Endothelial cell of umbilical vein (primary cell): Measurements from ENCODE around the gene CACHD1. TPM values are rescaled to one million over a fixed set of nuclear protein-coding genes. Genes with fewer than 3 reads are reported as not detected.

Experiments
- BruUV-seq: library from RNA; stranded (reverse); fragments of 400-500 nt; replicated peaks from 2 replicates; lab custom pipeline; 2021; lab: Mats Ljungman, UMichigan
- CTCF ChIA-PET: fragments of 300-600, 350-600 bp; sonication (Branson Sonifier 250); formaldehyde crosslinking; loops from one replicate; lab custom pipeline; 2021; ENCODE audit warnings: antibody characterized with exemption, inconsistent platforms; lab: Charles Lee
- POLR2A ChIA-PET: fragments of 300-600, 350-600 bp; sonication (Branson Sonifier 250); formaldehyde crosslinking; loops from one replicate; lab custom pipeline; 2021; ENCODE audit warnings: antibody characterized with exemption, inconsistent platforms; lab: Charles Lee
- DNase-seq: peaks from one replicate; pipeline ENCODE4 v3.0.0-alpha.2; 2011; ENCODE audit warnings: low read depth, low spot score
- FAIRE-seq: peaks from 2 replicates; lab custom pipeline; 2011; peaks lifted over from hg19 to GRCh38; lab: Jason Lieb, UNC
- H2AFZ ChIP-seq: 2 replicates; pipeline ENCODE4 v1.6.0; 2012; ENCODE audit warnings: low read depth, low read length, control low read depth, inconsistent platforms
- H3K27ac ChIP-seq: 2 replicates; pipeline ENCODE4 v1.5.1; 2011; ENCODE audit warnings: low read depth, mild to moderate bottlenecking, control low read depth, low read length, moderate library complexity; ENCODE audit not compliant: insufficient read depth
- H3K27me3 ChIP-seq, 2 experiments: 2 replicates each; pipeline versions ENCODE4 v1.6.0 to v1.6.1; 2011; ENCODE audit warnings: low read length in 2 of 2, mixed read lengths in 1 of 2; ENCODE audit not compliant: control insufficient read depth in 2 of 2, insufficient read depth in 2 of 2
- H3K36me3 ChIP-seq, 2 experiments: 2 replicates in 1 of 2; 3 replicates in 1 of 2; pipeline ENCODE4 v1.5.1; 2011; ENCODE audit warnings: low read length in 2 of 2, mild to moderate bottlenecking in 1 of 2, moderate library complexity in 1 of 2; ENCODE audit not compliant: control insufficient read depth in 2 of 2, insufficient read depth in 2 of 2; ENCODE audit errors: extremely low read depth in 1 of 2
- H3K4me1 ChIP-seq: 3 replicates; pipeline ENCODE4 v1.5.1; 2011; ENCODE audit warnings: mild to moderate bottlenecking, low read length; ENCODE audit not compliant: control insufficient read depth, insufficient read depth; ENCODE audit errors: extremely low read depth
- H3K4me2 ChIP-seq: 2 replicates; pipeline ENCODE4 v1.6.1; 2011; ENCODE audit warnings: low read length, control low read depth, mixed read lengths; ENCODE audit not compliant: insufficient read depth
- H3K4me3 ChIP-seq, 3 experiments: fragments of 200-600 bp in 1 of 3; sonication (generic), shearing (Covaris generic) in 1 of 3; replicated peaks in 1 of 3; 2 replicates each; pipeline ENCODE4 v1.5.1; 2011 to 2016; ENCODE audit warnings: control low read depth in 3 of 3, low read length in 3 of 3, mild to moderate bottlenecking in 2 of 3, inconsistent platforms in 1 of 3, low read depth in 1 of 3, moderate library complexity in 1 of 3; ENCODE audit not compliant: insufficient read depth in 1 of 3
- H3K79me2 ChIP-seq: 2 replicates; pipeline ENCODE4 v1.6.0; 2012; ENCODE audit warnings: low read length, inconsistent platforms; ENCODE audit not compliant: control insufficient read depth, insufficient read depth
- H3K9ac ChIP-seq: replicated peaks from 2 replicates; pipeline ENCODE3; 2011; ENCODE audit warnings: low read length, control low read depth; ENCODE audit not compliant: insufficient read depth; ENCODE audit errors: extremely low read depth
- H3K9me1 ChIP-seq: replicated peaks from 3 replicates; pipeline ENCODE4 v1.6.0; 2011; ENCODE audit warnings: mild to moderate bottlenecking, low read length; ENCODE audit not compliant: control insufficient read depth, insufficient read depth; ENCODE audit errors: extremely low read depth
- H3K9me3 ChIP-seq: replicated peaks from 2 replicates; pipeline ENCODE4 v1.5.1; 2012; ENCODE audit warnings: low read length, inconsistent platforms; ENCODE audit not compliant: control insufficient read depth, insufficient read depth
- H4K20me1 ChIP-seq: replicated peaks from 2 replicates; pipeline ENCODE3; 2011; ENCODE audit warnings: mild to moderate bottlenecking, low read length; ENCODE audit not compliant: control insufficient read depth, insufficient read depth; ENCODE audit errors: extremely low read depth
- CTCF ChIP-seq, 2 donors: IDR thresholded peaks; 1 replicate in 1 of 2; 2 replicates in 1 of 2; pipeline ENCODE4 v1.5.1; 2011; ENCODE audit warnings: low read length in 2 of 2, mild to moderate bottlenecking in 2 of 2, moderate library complexity in 2 of 2, control low read depth in 1 of 2, inconsistent platforms in 1 of 2, low read depth in 1 of 2; ENCODE audit not compliant: insufficient read depth in 1 of 2; ENCODE audit errors: extremely low read depth in 1 of 2
- EZH2 ChIP-seq: IDR thresholded peaks from 2 replicates; pipeline ENCODE4 v1.6.1; 2012; ENCODE audit warnings: borderline replicate concordance, low read depth, mild to moderate bottlenecking, moderate library complexity, low read length, inconsistent platforms; ENCODE audit not compliant: severe bottlenecking
- FOS ChIP-seq: IDR thresholded peaks from 2 replicates; pipeline ENCODE4 v1.6.1; 2011; ENCODE audit warnings: mild to moderate bottlenecking, low read length, moderate library complexity, borderline replicate concordance; ENCODE audit not compliant: insufficient read depth
- GATA2 ChIP-seq: IDR thresholded peaks from 2 replicates; pipeline ENCODE4 v1.7.0; 2011; ENCODE audit warnings: low read depth, mild to moderate bottlenecking, moderate library complexity, mixed read lengths, low read length; ENCODE audit not compliant: insufficient read length, insufficient read depth
- JUN ChIP-seq: IDR thresholded peaks from 2 replicates; pipeline ENCODE4 v1.6.1; 2011; ENCODE audit warnings: borderline replicate concordance, low read depth; ENCODE audit not compliant: insufficient read length, insufficient read depth
- MAX ChIP-seq: IDR thresholded peaks from 2 replicates; pipeline ENCODE4 v1.6.1; 2011; ENCODE audit not compliant: insufficient read depth, insufficient read length
- MYC ChIP-seq: IDR thresholded peaks from one replicate; pipeline ENCODE4 v1.6.1; 2011; ENCODE audit warnings: mild to moderate bottlenecking, low read depth, low read length
- POLR2A ChIP-seq: IDR thresholded peaks from 2 replicates; pipeline ENCODE4 v1.6.1; 2012; ENCODE audit warnings: low read depth, mild to moderate bottlenecking, control low read depth, low read length
- POLR2AphosphoS5 ChIP-seq: IDR thresholded peaks from 2 replicates; pipeline ENCODE4 v1.6.1; 2012; ENCODE audit warnings: low read depth, mild to moderate bottlenecking, control low read depth, low read length, moderate library complexity; ENCODE audit not compliant: insufficient read depth
- dilution Hi-C: fragments of 300-500 bp; cut with MboI; formaldehyde crosslinking; loops from one replicate; pipeline ENCODE4 v1.15.0; 2019; ENCODE audit warnings: low sequenced_read_pairs; ENCODE audit not compliant: extremely low pct_ligation_motif_present
- intact Hi-C: fragments of 100-400 bp; cut with micrococcal nuclease; formaldehyde crosslinking; loops from one replicate; pipeline ENCODE4 v1.10.0; 2022
- polyA plus RNA-seq, 4 experiments: library from polyadenylated mRNA; depleted of rRNA in 3 of 4; stranded (reverse) in 3 of 4; unstranded in 1 of 4; fragments of >200 nt; gene quantifications; 2 replicates each; pipeline versions ENCODE4 v1.2.1 to v1.2.3, GENCODE V29; 2011 to 2012; ENCODE audit warnings: missing spikeins in 1 of 4
- total RNA-seq: library from RNA; stranded (reverse); gene quantifications from 2 replicates; pipeline ENCODE4 v1.2.3, GENCODE V29; 2021

Gene CACHD1
- total and polyA plus RNA-seq, 2 donors (not counting 3 experiments of a cell fraction or from before 2014, with no cell fraction given): 3.6 to 9.3 TPM

DNA sequence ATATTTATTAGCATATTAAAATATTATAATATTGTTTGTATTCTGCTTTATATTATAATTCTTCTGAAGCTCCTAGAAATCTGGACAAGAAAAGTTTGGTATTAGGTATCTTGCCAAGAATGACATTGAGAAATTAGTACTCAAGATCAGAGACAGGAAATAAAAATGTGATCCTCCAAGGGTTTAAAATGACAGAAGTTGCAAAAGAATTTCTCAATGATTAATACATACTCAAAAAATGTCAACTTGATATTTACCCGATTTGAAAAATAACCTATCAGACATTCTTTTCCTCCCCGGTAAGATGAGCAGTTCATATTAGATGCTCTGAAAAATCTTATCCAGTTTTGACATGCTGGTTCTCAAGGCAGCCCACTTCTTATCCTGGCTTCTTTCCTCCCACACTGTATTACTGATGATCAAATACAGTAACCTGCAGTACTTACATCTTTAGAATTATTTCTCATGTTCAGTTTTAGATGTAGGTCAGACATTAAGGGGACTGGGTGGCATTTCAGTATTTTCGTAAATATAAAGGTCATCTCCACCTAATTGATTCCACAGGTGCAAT is 55.3 kb downstream of the CACHD1 start:
- H3K9me3 ChIP-seq: no peaks in the 10 kb centered on the region
- no peaks in the 10 kb centered on the region for H3K4me1 ChIP-seq
- no peaks in the 10 kb centered on the region for H3K9me1 ChIP-seq
- no peak overlapping the region for H3K4me3 ChIP-seq
- POLR2A ChIA-PET: no interaction called here
- DNase-seq: no peak
- no peak overlapping the region for H3K4me2 ChIP-seq
- TF ChIP-seq FOS: no peak
- TF ChIP-seq CTCF (IDR thresholded peaks at IDR 0.05; ENCODE audit: extremely low read depth in 1 of 2, insufficient read depth in 1 of 2, low read depth in 1 of 2, low read length in 2 of 2): no peak
- TF ChIP-seq POLR2A: no peak
- TF ChIP-seq GATA2: no peak
- TF ChIP-seq EZH2: no peak
- no peak for TF ChIP-seq MAX
- no peak for TF ChIP-seq MYC
- no peak for TF ChIP-seq POLR2AphosphoS5
- TF ChIP-seq JUN: no peak
- H3K36me3 ChIP-seq: no peaks in the 10 kb centered on the region
- intact Hi-C loops: no loop called here
- no peaks in the 10 kb centered on the region for H3K79me2 ChIP-seq
- BruUV-seq: no TSS peak
- no peaks in the 10 kb centered on the region for H3K27me3 ChIP-seq
- H3K27ac ChIP-seq: no peak overlapping the region
- FAIRE-seq: no peak
- no peaks in the 10 kb centered on the region for H4K20me1 ChIP-seq
- no peak overlapping the region for H3K9ac ChIP-seq
- CTCF ChIA-PET: no interaction called here
- H2AFZ ChIP-seq: no peak overlapping the region
- dilution Hi-C loops: no loop called here
